NK-92 (cell line): Measurements from ENCODE around the gene IGFBP3.
"Not testable (repeated sequence)": the region's sequence is repeated elsewhere in the genome, so short reads cannot be mapped to it uniquely, and the experiment has no call there.

ENCODE experiments used
- DNase-seq: peaks from one replicate; lab custom pipeline; 2025; ENCODE audit not compliant: unreplicated experiment; lab: John Stamatoyannopoulos, UW

Gene IGFBP3, protein sequence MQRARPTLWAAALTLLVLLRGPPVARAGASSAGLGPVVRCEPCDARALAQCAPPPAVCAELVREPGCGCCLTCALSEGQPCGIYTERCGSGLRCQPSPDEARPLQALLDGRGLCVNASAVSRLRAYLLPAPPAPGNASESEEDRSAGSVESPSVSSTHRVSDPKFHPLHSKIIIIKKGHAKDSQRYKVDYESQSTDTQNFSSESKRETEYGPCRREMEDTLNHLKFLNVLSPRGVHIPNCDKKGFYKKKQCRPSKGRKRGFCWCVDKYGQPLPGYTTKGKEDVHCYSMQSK

GRCh38 chr7:45920502-45921380 lies at the start of gene IGFBP3:
TSS of gene IGFBP3 (minus strand) at chr7:45921272. CDS start at chr7:45921140, 132 bp downstream.
- no peak for DNase-seq

GRCh38 chr7:45970454-45970853 lies 49.4 kb upstream of the IGFBP3 start:
- DNase-seq = no peak

DNA sequence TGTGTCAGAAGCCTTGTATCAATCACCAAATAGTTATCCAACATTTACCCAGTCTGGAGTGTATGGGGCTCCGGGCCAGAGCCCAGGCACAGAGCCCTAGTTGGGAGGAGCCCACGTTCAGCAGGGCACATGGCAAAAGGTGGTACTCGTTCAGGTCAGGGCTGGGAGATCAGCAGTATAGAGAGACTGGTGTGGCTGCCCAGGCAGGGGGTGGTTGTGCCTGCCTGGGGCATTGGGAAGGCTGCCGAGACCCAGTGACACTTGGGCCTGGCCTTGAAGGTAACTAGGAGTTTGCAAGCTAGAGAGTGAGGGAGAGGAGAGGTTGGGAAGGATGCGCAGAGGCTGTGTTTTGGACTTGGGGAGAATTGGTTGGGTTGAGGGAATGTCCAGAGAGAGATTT lies 48.9 kb upstream of the IGFBP3 start:
- DNase-seq = no peak

- DNase-seq = no peak
Observed at GRCh38 chr7:45968856-45969541, 47.9 kb upstream of the IGFBP3 start.

GRCh38 chr7:45968312-45968711 lies 47.2 kb upstream of the IGFBP3 start:
- no peak for DNase-seq

DNA sequence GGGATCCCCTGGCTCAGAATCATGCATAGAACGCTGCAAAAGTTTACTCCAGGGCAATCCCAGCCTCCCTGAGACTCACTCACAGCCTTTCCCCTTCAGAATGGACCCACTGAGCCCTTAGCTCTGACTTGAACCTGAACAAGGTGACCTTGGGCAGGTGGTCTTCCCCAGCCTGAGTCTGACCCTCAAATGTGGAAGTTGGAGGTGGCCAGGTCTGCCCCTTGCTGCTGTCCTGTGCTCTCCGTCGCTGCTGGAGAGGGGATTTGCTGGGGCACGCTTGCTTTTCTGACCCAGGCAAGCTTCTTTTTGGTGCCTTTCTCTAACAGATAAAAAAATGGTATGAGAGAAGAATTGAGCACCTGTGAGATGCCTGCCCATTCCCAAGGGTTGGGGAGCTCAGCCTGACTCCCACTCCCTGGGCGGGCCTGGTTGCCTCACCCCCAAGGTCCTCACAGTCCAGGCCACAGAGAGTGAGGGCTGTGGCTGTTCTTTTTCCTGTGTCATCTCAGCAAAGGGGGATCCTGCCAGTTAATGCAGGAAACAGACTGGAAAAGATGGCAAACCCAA lies 46.6 kb upstream of the IGFBP3 start:
- no peak for DNase-seq

- no peak for DNase-seq
Observed at GRCh38 chr7:45962861-45963260, 41.8 kb upstream of the IGFBP3 start.

GRCh38 chr7:45957721-45958120 lies 36.6 kb upstream of the IGFBP3 start:
- DNase-seq = no peak

DNA sequence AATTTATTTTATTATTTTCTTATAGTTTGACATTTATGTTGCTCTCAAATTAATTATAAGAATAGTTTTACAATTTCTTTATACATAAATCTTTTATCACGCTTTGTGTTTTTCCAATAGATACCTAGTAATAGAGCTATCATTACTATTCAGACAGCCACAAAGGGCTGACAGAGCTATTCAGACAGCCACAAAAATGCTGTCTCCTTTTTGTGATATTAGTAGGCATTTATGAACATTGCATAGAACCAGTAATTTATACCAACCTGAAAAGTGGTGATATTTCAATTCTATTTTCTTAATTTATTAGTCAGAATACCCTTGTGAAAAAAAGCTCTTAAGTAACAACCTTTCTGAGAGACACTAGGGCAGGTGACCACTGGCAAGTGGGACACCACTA lies 34.2 kb upstream of the IGFBP3 start:
- DNase-seq = no peak

DNA sequence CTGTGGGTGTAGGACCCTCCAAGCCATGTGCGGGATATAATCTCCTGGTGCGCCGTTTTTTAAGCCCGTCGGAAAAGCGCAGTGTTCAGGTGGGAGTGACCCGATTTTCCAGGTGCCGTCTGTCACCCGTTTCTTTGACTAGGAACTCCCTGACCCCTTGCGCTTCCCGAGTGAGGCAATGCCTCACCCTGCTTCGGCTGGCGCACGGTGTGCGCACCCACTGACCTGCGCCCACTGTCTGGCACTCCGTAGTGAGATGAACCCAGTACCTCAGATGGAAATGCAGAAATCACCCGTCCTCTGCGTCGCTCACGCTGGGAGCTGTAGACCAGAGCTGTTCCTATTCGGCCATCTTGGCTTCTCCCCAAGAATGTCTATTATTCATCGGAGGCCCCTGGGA lies 32.0 kb upstream of the IGFBP3 start:
- not testable (repeated sequence) for DNase-seq

DNA sequence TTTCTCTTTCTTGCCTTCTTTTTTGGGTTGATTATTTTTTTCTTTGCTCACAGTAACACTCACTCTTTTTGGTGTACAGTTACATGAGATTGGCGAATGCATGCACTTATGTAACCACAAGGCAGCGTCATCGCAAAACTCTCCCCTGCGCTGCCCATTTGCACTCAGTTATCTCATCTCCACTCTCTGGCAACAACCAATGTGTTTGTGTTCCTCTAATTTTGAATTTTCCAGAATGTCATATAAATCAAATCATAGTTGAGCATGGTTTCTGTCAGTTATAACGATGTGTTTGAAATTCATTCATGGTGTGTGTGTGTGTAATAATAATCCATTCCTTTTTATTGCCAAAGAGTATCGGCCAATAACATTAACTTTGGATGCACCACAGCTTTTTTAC lies 23.0 kb upstream of the IGFBP3 start:
- no peak for DNase-seq

DNA sequence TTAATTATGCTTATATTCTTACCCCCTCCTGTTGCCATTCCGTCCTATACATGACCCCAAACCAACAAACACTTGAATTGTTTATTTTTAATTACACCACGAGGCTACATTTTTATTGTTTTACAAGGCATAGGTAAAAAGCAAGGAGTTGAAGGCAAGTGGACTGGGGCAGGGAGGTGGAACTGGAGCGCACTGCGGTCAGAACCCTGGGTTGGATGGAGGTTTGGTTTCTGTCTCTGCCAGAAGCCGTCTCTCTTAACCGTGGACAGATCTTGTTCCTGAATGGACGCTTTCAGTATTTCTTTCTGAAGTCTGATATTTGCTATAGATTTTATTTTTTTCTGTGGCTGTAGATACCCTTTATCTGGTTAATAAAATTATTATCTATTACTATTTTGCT lies 19.9 kb upstream of the IGFBP3 start:
- DNase-seq = no peak

- not testable (repeated sequence) for DNase-seq
Observed at GRCh38 chr7:45940237-45940781, 19.2 kb upstream of the IGFBP3 start.

GRCh38 chr7:45939574-45939973 lies 18.5 kb upstream of the IGFBP3 start:
- DNase-seq = no peak

DNA sequence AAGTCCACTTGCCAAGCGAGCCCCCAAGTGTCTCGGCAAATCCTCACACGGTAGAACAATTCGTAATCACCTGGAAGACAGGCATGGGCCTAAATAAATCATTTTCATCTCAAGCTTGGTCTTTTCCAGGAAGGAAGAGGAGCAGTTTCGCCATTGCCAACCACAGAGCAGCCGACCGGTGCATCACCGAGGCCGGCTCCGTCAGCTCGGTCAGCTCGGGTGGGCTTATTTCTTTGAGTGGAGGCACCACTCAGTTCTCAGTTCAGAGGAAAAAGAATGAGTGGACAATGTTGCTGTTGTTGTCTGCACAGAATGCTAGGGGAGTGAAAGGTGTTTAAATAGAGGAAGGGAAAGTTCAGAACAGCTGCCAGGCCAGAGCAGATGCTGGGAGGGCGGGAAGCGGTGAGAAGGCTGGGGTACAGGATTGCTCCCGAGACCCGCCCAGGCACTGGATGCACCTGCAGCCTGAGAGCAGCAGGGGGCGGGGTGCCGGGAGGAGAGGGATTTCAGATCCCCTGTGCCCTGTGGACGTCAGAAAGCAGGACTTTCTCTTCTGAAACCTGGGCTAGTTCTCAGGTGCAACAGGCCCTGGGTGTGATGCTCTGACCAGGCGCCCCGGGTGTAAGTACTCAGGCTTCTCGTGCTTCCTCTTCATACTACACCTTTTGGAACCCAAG lies 17.7 kb upstream of the IGFBP3 start:
- no peak for DNase-seq

DNA sequence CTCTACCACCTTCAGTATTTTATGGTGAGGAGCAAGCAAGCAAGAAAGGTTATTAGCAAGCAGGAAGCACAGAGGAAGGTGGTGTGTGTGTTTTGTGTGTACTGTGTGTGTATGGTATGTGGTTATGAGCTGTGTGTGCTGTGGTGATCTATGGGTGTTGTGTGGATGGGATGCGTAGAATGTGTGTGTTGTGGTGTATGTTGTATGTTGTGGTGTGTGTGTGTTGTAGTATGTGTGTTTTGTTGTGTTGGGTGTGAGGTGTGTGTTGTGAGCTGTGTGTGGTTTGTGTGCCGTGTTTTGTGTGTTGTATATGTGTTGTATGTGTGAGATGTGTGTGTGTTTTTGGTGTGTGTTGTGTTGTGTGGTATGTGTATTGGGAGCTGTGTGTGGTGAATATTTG lies 16.8 kb upstream of the IGFBP3 start:
- no peak for DNase-seq

DNA sequence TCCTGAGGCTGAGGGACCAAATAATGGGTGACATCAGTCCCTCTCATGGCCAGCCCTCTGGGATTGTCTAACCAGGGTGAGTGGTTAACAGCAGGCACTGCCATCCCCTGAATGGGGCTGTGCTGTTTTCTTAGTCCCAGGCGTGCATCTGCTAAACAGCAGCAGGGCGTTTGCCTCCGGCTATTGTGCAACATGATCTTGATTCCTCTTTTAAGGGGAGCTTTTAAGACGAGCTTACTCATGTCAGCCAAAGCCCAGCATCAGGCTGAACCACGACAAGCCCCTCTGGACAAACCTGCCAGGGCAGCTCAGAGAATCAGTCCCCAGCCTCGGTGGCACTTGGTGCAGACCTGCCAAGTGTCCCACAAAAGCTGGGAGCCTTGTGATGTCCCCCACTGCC lies 16.2 kb upstream of the IGFBP3 start:
- no peak for DNase-seq

GRCh38 chr7:45930967-45931366 lies 9.9 kb upstream of the IGFBP3 start:
- no peak for DNase-seq

DNA sequence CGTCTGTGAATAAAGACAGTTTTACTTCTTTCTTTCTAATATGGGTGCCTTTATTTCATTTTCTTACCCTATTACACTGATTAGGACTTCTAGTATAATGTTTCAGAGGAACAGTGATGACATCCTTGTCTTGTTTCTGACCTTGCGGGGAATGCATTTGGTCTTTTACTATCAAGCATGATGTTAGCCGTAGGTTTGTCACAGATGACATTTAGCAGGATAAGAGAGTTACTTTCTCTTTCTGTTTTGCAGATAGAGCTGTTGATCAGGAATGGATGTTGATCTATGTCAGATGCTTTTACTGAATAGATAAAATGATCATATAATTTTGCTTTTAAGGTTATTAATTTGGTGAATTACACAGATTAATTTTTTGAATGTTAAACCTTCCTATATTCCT lies 6.6 kb upstream of the IGFBP3 start:
- DNase-seq = no peak

DNA sequence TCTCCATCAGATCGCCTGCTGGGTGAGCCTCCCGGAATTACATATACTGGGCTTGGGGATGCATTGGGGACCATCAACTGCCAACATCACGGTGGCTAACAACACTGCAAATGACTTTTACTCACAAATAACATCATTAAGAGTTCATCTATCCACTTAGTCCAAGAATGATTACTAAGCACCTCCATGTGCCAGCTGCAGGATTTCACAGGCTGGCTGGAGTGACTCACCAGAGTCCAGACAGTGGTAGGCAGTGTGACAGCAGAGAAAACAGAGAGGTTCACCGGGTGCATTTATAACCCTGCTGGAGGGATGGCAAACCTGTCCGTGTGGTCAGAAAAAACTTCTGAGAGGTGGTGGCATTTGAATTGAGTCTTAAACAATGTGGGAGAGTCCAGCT lies 3.2 kb upstream of the IGFBP3 start:
- no peak for DNase-seq

- DNase-seq = no peak
Observed at GRCh38 chr7:45923818-45924217, 2.7 kb upstream of the IGFBP3 start.
